Esophagus muscularis mucosa (tissue), 4 donors: ENCODE measurements around the gene COL5A2.

Source experiments
- CTCF ChIP-seq, 3 experiments: fragments of 200-600 bp in 2 of 3; fragments of 450-650 bp in 1 of 3; sonication (generic) in 2 of 3; IDR thresholded peaks; one replicate each; pipeline ENCODE4 v1.5.1; 2017 to 2019; ENCODE audit warnings: antibody characterized with exemption in 3 of 3, mild to moderate bottlenecking in 2 of 3, moderate library complexity in 1 of 3
- EP300 ChIP-seq: sonication (generic); formaldehyde crosslinking; IDR thresholded peaks from one replicate; pipeline ENCODE4 v1.6.1; 2017; ENCODE audit warnings: antibody characterized with exemption
- POLR2A ChIP-seq: fragments of 450-650 bp; IDR thresholded peaks from one replicate; pipeline ENCODE4 v1.6.1; 2017; ENCODE audit warnings: antibody characterized with exemption, moderate library complexity, mild to moderate bottlenecking, low read depth

DNA sequence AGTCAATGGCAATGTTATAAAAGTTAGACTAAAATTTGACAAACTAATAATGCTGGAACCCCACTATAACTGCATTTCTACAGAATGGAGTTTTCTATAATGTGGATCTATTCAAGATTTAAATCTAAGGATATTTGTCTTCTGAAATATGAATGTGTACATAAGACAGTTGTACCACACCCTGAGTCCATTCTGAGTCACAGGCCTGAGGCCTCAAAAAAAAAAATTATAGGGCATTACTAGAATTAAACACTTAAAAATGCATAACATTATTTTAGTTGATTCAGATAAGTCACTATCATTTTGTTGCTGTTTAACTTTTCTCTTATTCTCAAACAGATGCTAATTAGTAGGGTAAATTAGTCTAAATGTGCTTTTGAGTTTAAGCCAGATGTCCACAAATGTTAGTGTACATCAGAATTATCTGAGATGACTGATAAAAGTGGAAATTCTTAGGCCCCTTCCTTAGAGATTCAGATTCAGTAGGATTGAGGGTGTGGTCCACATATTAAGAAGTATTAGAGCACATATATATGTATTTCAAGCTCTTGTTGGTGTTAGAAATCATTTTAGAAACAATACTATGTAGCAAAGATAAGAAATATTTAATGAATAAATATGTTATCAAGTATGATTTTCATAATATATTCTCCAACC is 42.4 kb upstream of the COL5A2 start:
- no peak for TF ChIP-seq POLR2A
- no peak for TF ChIP-seq CTCF (IDR thresholded peaks at IDR 0.05)
- TF ChIP-seq EP300 = no peak
